ENCODE data around the gene APPL1.

DNA sequence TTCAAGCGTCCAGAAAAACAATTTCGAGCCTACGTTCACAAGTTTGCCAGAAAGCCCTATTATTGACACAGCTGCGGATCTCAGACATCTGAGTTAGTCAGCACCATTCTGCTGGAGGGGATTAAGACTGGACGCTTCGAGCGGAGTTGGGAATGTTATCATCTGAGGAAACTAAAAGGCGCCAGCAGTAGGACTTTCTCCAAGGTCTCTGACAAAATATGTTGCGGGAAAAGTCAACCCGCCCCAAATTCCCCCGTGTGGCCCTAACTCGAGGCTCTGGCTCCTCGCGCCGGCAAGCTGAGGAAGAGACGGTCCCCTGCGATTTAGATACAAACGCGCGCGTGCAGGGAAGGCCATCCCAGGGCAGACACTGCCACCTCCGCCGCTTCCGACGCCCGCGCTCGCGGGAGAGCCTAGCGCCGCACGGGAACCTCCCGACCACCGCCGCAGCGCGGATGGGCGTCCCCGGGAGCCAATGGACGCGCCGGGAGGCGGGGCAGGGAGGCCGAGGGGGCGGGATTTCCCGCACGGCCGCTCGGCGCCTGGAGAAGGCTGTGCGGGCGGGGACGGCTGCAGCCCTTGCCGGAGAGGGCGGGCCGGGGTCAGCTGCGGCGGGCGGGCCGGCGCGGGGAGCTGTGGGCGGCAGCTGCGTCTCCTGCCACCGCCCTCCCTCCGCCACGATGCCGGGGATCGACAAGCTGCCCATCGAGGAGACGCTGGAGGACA lies at the start of gene APPL1:
- TF ChIP-seq HCFC1 (IDR thresholded peaks at IDR 0.05; ENCODE audit: low read depth, low read length), result no peak
- no peak for TF ChIP-seq MEF2A (IDR thresholded peaks at IDR 0.05; ENCODE audit: control insufficient read depth, low read depth, low read length)
- no peak for TF ChIP-seq FOXJ3 (CRISPR knock-in tag; IDR thresholded peaks at IDR 0.05)
- TF ChIP-seq SAP30 (IDR thresholded peaks at IDR 0.05; ENCODE audit: borderline replicate concordance, insufficient read depth, low read depth, low read length, poor library complexity, severe bottlenecking), result no peak

Measured in K562 (cell line).